Mesendoderm (in vitro differentiated cells): ENCODE data around the gene SLC5A10.
"Not testable (repeated sequence)": the region's sequence is repeated elsewhere in the genome, so short reads cannot be mapped to it uniquely, and the experiment has no call there.

Experiments
- DNase-seq: peaks from one replicate; pipeline ENCODE4 v3.0.0; 2013
- H2AK5ac ChIP-seq: 2 replicates; pipeline ENCODE4 v1.6.1; 2013; ENCODE audit warnings: low read length, inconsistent platforms
- H2BK120ac ChIP-seq: 2 replicates; pipeline ENCODE4 v1.6.1; 2013; ENCODE audit warnings: low read depth, mild to moderate bottlenecking, low read length, moderate library complexity, mixed read lengths
- H2BK15ac ChIP-seq: replicated peaks from 2 replicates; pipeline ENCODE4 v1.6.1; 2013; ENCODE audit warnings: low read depth, mild to moderate bottlenecking, moderate library complexity
- H2BK5ac ChIP-seq: 2 replicates; pipeline ENCODE4 v1.6.1; 2013; ENCODE audit warnings: low read length, inconsistent platforms
- H3K18ac ChIP-seq: 2 replicates; pipeline ENCODE4 v1.6.1; 2013; ENCODE audit warnings: mild to moderate bottlenecking, low read length, mixed read lengths
- H3K23ac ChIP-seq: one replicate; pipeline ENCODE4 v1.6.1; 2013; ENCODE audit warnings: low read length
- H3K27ac ChIP-seq: 2 replicates; pipeline ENCODE4 v1.5.1; 2013; ENCODE audit warnings: low read depth, mild to moderate bottlenecking, inconsistent platforms, low read length, moderate library complexity
- H3K27me3 ChIP-seq: 2 replicates; pipeline ENCODE4 v1.6.1; 2013; ENCODE audit warnings: low read length, control low read depth, mild to moderate bottlenecking, inconsistent platforms; ENCODE audit not compliant: insufficient read depth, poor library complexity
- H3K36me3 ChIP-seq: 2 replicates; pipeline ENCODE4 v1.6.1; 2013; ENCODE audit warnings: low read length, inconsistent platforms; ENCODE audit not compliant: control insufficient read depth, insufficient read depth
- H3K4ac ChIP-seq: one replicate; pipeline ENCODE4 v1.6.1; 2013; ENCODE audit warnings: low read depth, mild to moderate bottlenecking, low read length, moderate library complexity
- H3K4me1 ChIP-seq: 2 replicates; pipeline ENCODE4 v1.6.1; 2013; ENCODE audit warnings: low read depth, low read length, inconsistent platforms; ENCODE audit not compliant: control insufficient read depth
- H3K4me2 ChIP-seq: 2 replicates; pipeline ENCODE4 v1.6.1; 2013; ENCODE audit warnings: low read length
- H3K4me3 ChIP-seq: 2 replicates; pipeline ENCODE4 v1.5.1; 2013; ENCODE audit warnings: mild to moderate bottlenecking, low read length
- H3K56ac ChIP-seq: one replicate; pipeline ENCODE4 v1.6.1; 2013; ENCODE audit warnings: low read length
- H3K79me1 ChIP-seq: 2 replicates; pipeline ENCODE4 v1.6.1; 2013; ENCODE audit warnings: low read length, inconsistent platforms
- H3K79me2 ChIP-seq: 2 replicates; pipeline ENCODE4 v1.6.1; 2013; ENCODE audit warnings: mild to moderate bottlenecking, low read length; ENCODE audit not compliant: control insufficient read depth, insufficient read depth
- H3K9ac ChIP-seq: 2 replicates; pipeline ENCODE4 v1.6.1; 2013; ENCODE audit warnings: low read length, inconsistent platforms
- H4K5ac ChIP-seq: one replicate; pipeline ENCODE4 v1.6.1; 2013; ENCODE audit warnings: low read length
- H4K8ac ChIP-seq: one replicate; pipeline ENCODE4 v1.6.1; 2013; ENCODE audit warnings: low read depth, mild to moderate bottlenecking, control low read depth, low read length, moderate library complexity
- WGBS: extraction: QIAGEN DNeasy Blood & Tissue Kit; methylation state at CpG from one replicate; pipeline ENCODE4 v1.1.7; 2013; ENCODE audit warnings: low lambda C conversion rate, missing lambda C conversion rate; ENCODE audit not compliant: insufficient coverage; ENCODE audit errors: extremely low coverage; 5-methylcytosine and 5-hydroxymethylcytosine counted together

The SLC5A10 gene

GRCh38 chr17:19043032-19043431, 91.1 kb downstream of the SLC5A10 start:
- not testable (repeated sequence) for DNase-seq, H3K79me1 ChIP-seq, H3K18ac ChIP-seq, H3K9ac ChIP-seq, H3K4me1 ChIP-seq, H4K8ac ChIP-seq, H3K56ac ChIP-seq, H3K27me3 ChIP-seq, H3K4me3 ChIP-seq, H3K79me2 ChIP-seq, H4K5ac ChIP-seq, H2AK5ac ChIP-seq, H3K4me2 ChIP-seq, H3K36me3 ChIP-seq, H2BK15ac ChIP-seq, H3K27ac ChIP-seq, H3K23ac ChIP-seq, H2BK5ac ChIP-seq, H2BK120ac ChIP-seq, H3K4ac ChIP-seq
- WGBS: no CpG with 5 or more reads among the region's 8 CpGs

- H3K18ac ChIP-seq, H2BK120ac ChIP-seq, H3K4me2 ChIP-seq, H4K5ac ChIP-seq, H3K4me1 ChIP-seq, H3K27ac ChIP-seq, H3K56ac ChIP-seq, DNase-seq, H2BK5ac ChIP-seq, H2BK15ac ChIP-seq, H3K9ac ChIP-seq, H3K27me3 ChIP-seq, H3K79me2 ChIP-seq, H2AK5ac ChIP-seq, H3K4me3 ChIP-seq, H4K8ac ChIP-seq, H3K4ac ChIP-seq, H3K36me3 ChIP-seq, H3K79me1 ChIP-seq, H3K23ac ChIP-seq: not testable (repeated sequence)
- no CpG with 5 or more reads among the region's 9 CpGs for WGBS
Observed at GRCh38 chr17:19044643-19045042, 92.7 kb downstream of the SLC5A10 start.

GRCh38 chr17:19046782-19047375, 94.9 kb downstream of the SLC5A10 start, which contains the start of gene GRAP:
Gene GRAP (minus strand): TSS chr17:19046957. CDS start chr17:19046926, 31 bp downstream.
- not testable (repeated sequence) for H2AK5ac ChIP-seq, H4K5ac ChIP-seq, H4K8ac ChIP-seq, H2BK120ac ChIP-seq, H3K4me2 ChIP-seq, H3K56ac ChIP-seq, H3K23ac ChIP-seq, H3K4me1 ChIP-seq, H3K4ac ChIP-seq, H2BK5ac ChIP-seq, H2BK15ac ChIP-seq, DNase-seq, H3K27ac ChIP-seq, H3K27me3 ChIP-seq, H3K18ac ChIP-seq, H3K36me3 ChIP-seq, H3K9ac ChIP-seq, H3K4me3 ChIP-seq, H3K79me1 ChIP-seq, H3K79me2 ChIP-seq
- WGBS: no CpG with 5 or more reads among the region's 12 CpGs

- H3K56ac ChIP-seq, H3K36me3 ChIP-seq, H3K79me2 ChIP-seq, H3K9ac ChIP-seq, H2BK15ac ChIP-seq, H3K79me1 ChIP-seq, H3K4me2 ChIP-seq, H3K23ac ChIP-seq, H4K8ac ChIP-seq, H3K4ac ChIP-seq, H4K5ac ChIP-seq, H2BK5ac ChIP-seq, H3K27ac ChIP-seq, H2BK120ac ChIP-seq, H3K27me3 ChIP-seq, H3K4me3 ChIP-seq, H3K18ac ChIP-seq, H3K4me1 ChIP-seq, DNase-seq, H2AK5ac ChIP-seq: not testable (repeated sequence)
- no CpG with 5 or more reads among the region's 7 CpGs for WGBS
Observed at GRCh38 chr17:19047510-19047909, 95.5 kb downstream of the SLC5A10 start.

- not testable (repeated sequence) for H2BK15ac ChIP-seq, H3K4me3 ChIP-seq, H2AK5ac ChIP-seq, H3K4ac ChIP-seq, H3K4me1 ChIP-seq, H3K56ac ChIP-seq, H3K27ac ChIP-seq, DNase-seq, H3K23ac ChIP-seq, H3K79me1 ChIP-seq, H2BK5ac ChIP-seq, H2BK120ac ChIP-seq, H3K36me3 ChIP-seq, H3K4me2 ChIP-seq, H3K18ac ChIP-seq, H4K5ac ChIP-seq, H4K8ac ChIP-seq, H3K27me3 ChIP-seq, H3K9ac ChIP-seq, H3K79me2 ChIP-seq
- WGBS: no CpG with 5 or more reads among the region's 7 CpGs
Observed at GRCh38 chr17:19048826-19049225, 96.9 kb downstream of the SLC5A10 start.

- not testable (repeated sequence) for H3K36me3 ChIP-seq, H3K27ac ChIP-seq, H3K23ac ChIP-seq, H4K5ac ChIP-seq, H3K4ac ChIP-seq, H4K8ac ChIP-seq, H3K4me2 ChIP-seq, H2AK5ac ChIP-seq, H3K27me3 ChIP-seq, H3K56ac ChIP-seq, H3K9ac ChIP-seq, H2BK15ac ChIP-seq, H3K79me1 ChIP-seq, H2BK5ac ChIP-seq, H3K4me1 ChIP-seq, DNase-seq, H3K18ac ChIP-seq, H3K79me2 ChIP-seq, H3K4me3 ChIP-seq, H2BK120ac ChIP-seq
- no CpG with 5 or more reads among the region's 12 CpGs for WGBS
Observed at GRCh38 chr17:19055447-19055846, 103.5 kb downstream of the SLC5A10 start.
